Measurements from ENCODE around the gene SLC35A1.

SLC35A1 gene

DNA sequence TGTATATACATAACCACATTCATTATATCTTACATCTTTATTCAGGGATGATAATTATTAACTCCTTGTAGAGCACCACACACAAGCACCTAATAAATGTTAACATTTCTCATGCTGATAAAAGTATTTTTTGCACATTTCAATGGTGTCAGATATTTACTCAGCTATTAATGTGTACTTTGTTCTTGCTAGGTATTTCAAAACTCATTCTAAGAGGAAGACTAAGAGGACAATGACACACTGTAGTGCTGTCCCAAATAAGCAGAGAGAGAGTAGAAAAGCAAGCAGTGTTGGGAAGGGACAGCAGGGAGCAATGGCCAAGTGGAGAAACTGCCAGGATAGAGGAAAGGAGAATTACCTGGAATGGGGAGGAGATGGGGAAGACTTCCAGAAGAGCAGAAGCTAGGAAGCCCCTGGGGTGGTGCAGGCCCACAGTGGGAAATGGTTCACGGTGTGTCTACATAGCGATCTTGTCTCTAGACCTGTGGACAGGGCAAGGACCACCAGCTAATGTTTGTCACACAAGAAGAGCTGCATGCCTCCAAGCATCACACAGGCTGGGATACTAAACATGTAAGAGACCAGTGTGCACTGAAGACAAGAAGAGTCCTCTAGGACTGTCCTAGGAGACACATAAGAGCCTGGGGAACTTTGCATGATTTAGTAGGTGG lies 61.7 kb downstream of the SLC35A1 start:
- no peak for DNase-seq

DNA sequence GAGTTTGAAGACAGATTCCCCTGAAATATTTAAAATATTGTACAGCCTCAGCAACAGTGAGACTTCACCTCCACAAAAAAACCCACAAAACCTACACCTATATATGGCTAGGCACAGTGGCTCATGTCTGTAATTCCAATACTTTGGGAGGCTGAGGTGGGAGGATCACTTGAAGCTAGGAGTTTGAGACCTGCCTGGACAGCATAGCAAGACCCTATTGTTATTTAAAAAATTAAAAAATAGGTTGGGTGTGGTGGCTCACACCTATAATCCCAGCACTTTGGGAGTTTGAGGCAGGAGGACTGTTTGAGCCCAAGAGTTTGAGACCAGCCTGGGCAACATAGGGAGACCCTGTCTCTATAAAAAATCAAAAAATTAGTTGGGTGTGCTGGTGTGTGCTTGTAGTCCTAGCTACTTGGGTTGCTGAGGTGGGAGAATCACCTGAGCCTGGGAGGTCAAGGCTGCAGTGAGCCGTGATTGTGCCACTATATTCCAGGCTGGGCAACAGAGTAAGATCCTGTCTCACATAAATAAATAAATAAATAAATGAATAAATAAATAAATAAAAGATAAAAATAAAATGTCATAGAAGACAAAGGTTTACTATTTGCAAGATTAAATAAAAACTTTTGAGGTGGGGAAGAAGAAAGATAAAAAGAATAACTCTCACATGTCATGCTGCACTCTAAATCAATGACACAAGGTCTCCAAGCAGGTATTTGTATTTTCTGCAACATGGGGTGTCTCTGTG lies 65.9 kb downstream of the SLC35A1 start:
- DNase-seq = no peak

DNA sequence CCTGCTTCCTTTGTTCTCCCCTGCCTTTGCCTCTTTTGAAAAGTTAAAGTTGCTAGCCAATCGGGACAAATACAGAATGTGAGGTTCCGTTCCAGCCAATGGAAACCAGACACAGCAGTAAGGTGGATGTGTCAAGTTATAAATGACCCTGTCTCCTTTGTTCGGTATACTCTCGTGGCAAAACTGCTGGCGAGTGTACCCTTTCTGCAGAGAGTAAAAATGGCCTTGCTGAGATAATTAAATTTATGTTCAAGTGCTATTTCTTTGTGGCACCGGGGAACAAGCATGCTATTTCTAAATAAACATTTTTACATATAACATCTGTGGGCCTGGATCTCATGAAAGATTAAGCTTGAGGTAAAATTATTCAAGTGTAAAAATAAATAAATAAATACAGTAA lies 66.8 kb downstream of the SLC35A1 start:
- DNase-seq = no peak

DNA sequence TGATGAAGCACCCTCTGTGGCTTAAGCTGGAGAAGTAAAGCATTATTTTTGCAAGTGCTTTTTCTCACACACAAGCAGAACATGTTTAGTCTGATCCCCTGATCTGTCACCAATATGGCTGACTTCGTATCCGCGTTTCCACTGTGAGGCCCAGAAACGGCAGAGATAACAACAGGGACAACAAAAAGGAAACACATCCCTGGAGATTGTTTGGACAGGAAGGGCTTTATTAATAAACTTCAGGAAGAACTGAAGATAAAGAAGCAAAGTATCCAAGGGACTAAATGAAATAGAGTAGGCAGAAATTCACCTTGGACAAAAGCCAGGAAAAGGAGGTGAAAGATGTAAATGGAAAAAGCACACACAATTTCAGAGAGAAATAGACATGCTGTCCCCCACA lies 67.8 kb downstream of the SLC35A1 start:
- no peak for DNase-seq

DNA sequence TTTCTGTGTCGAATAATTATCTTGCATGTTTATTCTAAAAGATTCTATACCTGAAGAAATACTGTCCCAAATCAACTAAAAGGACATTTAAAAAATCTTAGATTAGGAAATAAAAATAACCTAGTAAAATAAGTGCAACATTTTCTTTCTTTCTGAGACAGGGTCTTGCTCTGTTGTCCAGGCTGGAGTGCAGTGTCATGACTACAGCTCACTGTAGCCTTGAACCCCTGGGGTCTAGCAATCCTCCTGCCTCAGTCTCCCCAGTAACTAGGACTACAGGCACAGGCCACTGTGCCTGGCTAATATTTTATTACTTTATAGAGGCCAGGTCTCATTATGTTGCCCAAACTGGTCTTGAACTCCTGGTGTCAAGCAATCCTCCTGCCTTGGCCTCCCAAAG lies 68.3 kb downstream of the SLC35A1 start:
- no peak for DNase-seq

DNA sequence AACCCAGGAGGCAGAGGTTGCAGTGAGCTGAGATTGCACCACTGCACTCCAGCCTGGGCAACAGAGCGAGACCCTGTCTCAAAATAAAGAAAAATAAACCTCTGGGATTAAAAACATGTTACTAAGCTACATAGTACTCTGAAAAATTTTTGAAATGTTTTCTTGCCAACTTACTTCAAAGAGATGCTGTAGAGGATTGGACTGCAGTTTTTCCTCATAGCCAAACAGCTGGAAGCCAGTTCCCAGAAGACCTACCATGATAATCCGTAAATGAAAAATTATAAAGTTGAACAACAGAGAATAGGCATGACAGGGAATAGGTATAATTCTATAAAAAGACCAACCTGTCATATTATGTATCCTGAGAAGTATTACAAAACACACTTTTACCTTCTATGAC lies 69.0 kb downstream of the SLC35A1 start:
- DNase-seq = no peak

DNA sequence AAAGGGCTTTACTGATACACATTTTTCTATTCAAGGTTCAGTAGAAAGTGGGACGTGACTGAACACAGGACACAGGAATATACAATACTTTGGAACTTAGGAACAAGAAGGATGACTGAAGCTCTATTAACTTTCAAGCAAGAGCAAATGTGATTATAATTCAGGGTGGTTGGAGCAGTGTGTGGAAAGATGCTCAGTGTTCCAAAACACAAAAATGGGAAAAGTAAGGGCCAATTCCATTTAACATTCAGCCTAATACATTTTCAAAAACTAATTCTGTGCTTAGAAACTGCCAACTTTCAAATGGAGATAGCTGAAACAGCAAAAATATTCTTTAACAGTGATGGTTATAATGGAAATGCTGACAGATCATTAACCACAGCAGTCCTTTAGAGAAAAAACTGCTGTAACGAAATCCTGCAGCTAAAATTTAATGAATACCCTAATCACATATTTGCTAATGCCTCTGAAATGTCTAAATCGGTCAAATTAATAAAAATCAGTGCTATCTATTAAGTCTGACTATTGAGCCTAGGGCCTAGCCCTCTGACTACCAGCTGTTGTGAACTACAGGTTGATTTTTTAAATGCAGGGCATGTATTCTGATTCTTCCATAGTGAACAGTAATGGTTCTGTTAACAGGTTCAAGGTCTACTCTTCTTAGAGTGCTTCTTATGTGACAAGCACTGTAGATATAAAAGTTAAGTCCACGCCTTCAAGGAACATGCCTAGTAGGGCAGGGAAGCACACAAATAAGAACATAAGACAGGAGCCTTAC lies 71.1 kb downstream of the SLC35A1 start:
- DNase-seq = no peak

DNA sequence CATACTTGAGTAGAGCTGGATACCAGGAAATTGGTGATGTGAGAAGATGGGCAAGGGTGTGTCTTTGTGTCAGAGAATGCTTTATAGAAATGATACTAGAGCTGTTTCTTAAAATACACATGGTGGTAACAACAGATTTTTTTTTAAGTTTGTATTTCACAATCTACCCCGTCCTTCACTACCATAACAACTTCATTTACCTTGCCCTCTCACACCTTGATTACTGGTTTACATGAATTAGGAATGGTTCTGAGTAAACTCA lies 71.6 kb downstream of the SLC35A1 start:
- DNase-seq = no peak

DNA sequence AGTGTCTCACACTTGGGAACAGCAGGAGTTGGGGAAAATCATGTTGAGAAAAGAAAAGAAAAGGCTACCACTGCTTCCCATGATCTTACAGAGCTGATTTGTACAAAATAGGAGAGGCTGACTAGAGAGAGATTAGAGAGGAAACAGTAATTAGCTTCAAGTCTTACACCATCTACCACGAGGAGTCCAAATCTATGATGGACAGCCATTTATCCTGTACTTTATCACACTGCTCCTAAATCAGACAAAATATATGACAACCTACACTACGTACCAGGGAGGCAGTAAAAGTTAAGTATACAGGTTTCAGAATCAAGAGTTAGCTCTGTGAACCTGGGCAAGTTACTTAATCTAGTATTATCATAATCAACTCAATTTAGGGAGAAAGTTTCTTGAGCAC lies 79.0 kb downstream of the SLC35A1 start:
- DNase-seq = no peak

DNA sequence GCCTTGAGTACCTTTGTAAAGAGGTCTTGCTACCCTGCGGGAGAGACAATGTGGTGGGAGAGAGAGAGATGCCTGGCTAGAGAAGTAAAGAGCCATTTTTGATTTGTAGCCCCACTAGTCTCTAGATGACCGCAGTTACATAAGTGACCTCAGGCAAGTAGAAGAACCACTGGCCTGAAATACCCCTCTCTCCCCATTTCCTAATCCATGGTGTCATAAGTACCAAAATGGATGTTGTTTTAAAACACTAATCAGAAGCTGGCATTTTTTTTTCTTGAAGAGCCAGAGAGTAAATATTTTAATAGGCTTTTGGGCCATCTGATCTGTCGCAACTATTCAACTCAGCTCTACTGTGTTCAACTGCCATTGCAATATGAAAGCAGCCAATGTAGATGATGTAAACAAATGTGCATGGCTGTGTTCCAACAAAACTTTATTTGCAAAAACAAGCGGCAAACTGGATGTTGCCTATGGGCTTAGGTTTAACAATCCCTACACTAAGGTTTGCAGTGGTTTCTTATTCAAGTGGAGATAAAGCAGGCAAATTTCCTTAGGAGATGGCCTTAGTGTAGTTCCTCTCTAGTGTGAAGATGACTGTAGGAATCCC lies 80.5 kb downstream of the SLC35A1 start:
- DNase-seq = no peak

DNA sequence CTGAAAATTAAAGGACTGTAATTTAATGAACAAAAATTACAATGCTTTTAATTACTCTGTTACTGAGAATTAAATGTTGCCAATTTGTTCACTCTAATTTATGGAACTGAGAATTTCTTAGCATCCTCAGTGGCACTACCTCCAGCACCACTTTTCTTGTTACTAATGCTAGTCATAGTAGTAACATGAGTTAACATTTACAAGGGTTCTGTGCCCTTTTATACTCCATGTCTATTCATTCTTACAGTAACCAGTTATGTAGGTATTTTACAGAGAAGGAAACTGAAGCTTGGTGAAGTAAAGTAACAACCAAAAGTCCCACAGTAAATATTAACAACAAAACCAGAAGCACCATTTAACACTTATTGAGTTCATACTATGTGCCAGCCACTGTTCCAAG lies 82.7 kb downstream of the SLC35A1 start:
- DNase-seq = no peak

DNA sequence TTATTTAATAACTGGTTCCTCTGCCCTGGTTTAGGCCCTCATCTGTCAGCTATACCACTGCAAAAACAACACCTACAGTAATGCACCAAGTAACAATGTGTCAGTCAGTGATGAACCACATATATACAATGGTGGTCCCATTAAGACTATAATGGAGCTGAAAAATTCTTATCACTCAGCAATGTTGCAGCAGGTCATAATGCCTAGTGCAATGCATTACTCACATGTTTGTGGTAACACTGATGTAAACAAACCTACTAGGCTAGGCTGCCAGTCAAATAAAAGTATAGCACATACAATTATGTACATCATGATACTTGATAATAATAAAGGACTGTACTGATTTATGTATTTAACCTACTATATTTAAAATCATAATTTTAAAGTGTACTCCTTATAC lies 85.7 kb downstream of the SLC35A1 start:
- DNase-seq = no peak

DNA sequence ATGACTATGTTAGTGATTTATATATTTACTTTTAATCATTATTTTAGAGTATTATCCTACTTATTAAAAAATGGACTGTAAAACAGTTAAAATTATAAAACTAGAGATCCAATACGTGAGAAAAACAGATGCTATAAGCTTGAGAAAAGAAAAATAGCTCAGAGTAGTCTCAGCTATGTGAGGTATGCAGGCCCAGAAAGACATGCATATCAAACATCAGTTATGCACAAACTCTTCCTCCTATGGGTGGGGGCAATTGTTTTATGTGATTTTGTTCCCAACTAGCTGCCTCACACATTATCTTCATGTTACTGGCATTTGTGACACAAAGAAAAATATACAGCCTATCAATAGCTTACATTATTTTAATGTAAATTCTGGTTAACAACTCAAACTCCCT lies 88.2 kb downstream of the SLC35A1 start:
- no peak for DNase-seq

Measured in NCI-H2227 treated with DMSO at 0.1 percent for 48 hours (cell line).